ENCODE measurements around the gene RERE.

RERE gene

DNA sequence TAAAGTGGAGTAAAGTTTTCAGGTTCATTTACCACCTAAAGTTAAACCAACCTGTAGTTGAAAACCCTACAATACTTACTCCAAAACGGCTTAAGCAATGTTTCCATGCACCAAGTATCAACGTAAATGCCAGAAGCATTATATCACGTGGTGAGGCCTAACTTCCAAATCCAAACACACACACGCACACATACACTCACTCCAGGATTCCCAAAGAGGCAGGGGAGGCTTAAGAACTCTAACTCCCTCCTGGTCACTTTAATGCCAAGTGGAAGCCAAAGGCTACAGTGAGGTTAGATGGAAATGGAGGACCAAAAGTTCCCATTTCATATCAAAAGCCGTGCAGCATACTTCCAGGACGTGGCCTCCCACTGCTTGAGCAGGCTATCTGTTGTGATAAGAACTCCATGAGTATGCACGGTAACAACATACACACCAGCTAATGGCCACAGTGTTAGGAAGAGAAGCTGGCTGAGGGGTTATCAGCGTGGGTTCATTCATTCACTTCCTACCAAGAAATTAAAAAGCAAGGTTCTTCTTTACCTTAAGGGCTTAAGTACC is 275.4 kb downstream of the RERE start:
- no peak for DNase-seq (ENCODE audit: low spot score)

DNA sequence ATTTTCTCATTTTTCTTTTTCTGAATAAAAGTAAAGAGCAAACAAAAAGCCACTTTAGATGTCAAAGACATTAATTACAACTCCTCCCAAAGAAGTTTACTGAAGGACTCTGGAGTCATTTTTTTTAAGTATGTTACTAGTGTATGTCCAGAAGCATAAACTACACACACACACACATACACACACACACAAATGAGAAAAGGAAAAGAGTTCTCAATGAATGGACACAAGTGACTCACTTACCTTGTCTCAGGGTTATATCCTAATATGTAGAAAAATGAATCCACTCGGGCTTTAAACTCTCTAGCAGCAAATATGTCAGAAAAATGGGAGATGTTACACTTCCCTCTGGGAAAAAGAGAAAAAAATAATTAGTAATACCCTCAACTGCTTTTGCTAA is 276.5 kb downstream of the RERE start:
- no peak for DNase-seq (ENCODE audit: low spot score)

- no peak for DNase-seq (ENCODE audit: low spot score)
Measured at GRCh38 chr1:8540261-8540941, 277.0 kb downstream of the RERE start.

DNA sequence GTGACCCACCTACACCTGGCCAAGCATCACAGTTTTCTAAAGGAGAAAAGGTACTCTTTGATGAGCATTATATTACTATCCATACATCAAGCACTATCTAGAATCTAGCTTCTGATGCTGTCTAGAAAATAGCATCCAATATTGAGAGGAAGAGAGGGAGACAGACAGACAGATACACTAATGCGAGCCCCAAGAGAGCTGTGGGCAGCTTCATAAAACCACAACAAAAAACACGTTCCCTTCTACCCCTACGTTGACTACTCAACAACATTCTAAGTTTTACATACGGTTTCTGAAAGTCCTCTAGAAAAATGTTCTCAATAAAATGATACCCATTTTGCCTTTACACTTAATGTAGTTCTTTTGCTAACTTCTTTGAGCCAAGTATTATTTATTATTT is 277.8 kb downstream of the RERE start:
- DNase-seq (ENCODE audit: low spot score) = no peak

GRCh38 chr1:8538502-8538901 is 278.9 kb downstream of the RERE start:
- no peak for DNase-seq (ENCODE audit: low spot score)

DNA sequence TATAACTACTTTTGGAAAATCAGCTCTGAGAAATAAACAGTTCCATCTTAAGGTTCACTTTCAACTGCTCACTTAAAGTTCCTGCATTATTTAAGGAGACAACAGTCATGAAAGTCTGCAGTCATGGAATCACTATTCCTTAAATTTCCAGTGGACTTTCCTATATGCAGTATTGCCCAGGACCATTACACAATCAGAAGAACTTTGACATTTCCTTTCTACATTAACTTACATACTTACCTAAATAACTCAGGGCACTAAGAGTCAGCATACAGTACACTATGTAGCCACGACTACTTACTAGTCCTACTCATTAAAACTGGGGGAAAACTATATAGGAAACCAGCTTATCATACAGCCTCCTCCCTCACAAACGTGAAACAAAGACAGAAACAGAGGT is 279.4 kb downstream of the RERE start:
- no peak for DNase-seq (ENCODE audit: low spot score)

DNA sequence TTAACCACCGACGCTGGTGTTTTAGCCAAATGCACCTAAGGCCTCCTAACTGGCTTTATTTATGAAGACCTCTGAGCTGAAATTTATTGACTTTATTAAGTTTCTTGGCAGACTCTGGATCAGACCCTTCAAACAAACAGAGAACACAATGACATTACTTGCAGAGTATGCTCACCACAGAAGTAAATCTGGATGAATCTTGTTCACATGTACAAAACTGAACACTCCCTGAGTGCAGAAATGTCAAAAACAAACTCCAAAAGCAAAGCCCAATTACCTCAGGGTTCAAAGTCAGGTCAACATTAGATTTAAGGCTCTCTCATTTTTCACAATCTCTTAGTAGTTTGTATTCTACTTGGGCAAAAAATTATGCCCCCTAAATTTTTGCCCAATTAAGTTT is 280.9 kb downstream of the RERE start:
- DNase-seq (ENCODE audit: low spot score) = no peak

DNA sequence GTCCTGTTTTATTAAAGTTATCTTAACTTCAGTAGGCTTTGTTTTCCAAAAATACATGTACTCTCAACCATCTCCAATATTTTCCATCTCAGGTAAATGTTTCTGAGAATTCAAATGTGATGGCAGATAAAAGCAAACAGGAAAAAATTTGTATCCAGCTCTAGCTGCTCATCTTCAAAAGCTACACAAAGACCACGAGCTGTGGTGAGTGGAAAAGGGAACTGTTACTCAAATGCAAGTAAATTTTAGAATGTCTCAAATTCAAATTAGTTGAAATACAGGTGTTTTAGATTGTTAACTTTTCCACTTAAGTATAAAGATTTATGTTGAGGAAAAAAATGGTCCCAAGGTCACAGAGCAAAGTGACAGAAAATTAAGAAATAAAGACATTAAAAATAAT is 283.5 kb downstream of the RERE start:
- DNase-seq (ENCODE audit: low spot score) = no peak

GRCh38 chr1:8533124-8533523 is 284.3 kb downstream of the RERE start:
- DNase-seq (ENCODE audit: low spot score) = no peak

GRCh38 chr1:8529901-8530300 is 287.5 kb downstream of the RERE start:
- no peak for DNase-seq (ENCODE audit: low spot score)

GRCh38 chr1:8527941-8528340 is 289.5 kb downstream of the RERE start:
- DNase-seq (ENCODE audit: low spot score) = no peak

GRCh38 chr1:8525558-8526275 is 291.7 kb downstream of the RERE start:
- peak; percentile 71 for DNase-seq (ENCODE audit: low spot score)

DNA sequence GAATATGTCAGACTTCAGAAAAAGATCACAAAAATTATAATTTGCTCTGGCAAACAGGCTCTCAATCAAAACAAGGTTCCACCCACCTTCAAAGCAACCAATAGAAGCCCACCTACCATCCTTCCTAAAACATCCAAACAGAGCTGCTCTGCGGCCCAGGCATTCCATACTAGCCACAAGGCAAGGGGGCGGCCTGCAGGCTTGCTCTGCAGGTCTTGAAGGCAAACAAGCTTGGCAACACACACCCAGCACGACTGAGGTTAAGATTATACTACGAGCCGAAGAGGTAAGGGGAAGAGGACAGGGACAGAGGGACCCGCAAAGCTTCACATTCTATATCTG is 292.3 kb downstream of the RERE start:
- DNase-seq (ENCODE audit: low spot score) = no peak

DNA sequence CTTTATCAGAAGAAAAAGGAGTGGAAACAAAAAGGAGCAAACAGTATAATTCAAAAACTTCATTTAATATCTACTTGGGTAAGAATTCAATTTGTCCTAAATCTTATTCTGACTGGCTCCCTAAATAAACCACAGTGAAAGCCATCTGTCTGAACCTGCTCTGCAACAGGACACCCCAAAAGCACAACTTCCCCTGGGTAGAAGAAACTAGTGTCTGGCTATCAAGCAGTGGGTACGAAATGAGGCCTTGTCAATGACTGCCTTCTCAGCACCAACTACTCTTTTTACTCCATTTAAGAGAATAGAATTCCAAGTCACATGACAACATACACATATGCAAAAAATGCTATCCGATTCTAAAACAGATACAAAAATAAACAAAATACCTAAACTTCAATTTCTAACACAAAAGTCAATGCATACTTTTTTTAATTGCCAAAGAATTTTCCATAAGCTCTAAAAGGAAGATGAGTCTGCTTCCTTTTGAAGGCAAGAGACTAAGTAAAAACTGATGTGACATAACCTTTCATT is 292.7 kb downstream of the RERE start:
- DNase-seq (ENCODE audit: low spot score) = no peak

DNA sequence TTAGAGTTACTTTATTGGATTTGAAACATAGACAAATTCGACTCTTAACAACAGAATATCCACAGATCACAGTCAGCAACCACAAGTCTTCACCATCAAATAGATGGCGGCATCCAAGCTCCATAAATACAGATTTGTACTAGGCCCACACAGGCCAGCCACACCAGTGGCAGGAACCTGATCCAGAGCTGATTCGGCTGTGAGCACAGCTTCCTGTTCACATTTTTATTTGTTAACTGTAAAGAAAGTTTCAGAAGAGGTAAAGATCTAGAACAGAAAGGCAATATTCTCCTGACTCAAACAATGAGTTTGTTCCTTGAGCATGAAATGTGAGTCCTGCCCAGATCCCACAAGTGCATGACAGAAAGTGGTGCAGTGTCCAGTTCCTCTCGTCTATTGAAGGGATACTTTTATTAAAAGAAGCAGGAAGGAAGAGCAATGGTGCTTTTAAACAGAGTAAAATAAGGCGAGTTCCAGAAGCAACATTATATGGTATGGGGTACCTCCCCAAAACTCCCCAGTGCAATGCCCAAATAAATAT is 293.7 kb downstream of the RERE start:
- no peak for DNase-seq (ENCODE audit: low spot score)

DNA sequence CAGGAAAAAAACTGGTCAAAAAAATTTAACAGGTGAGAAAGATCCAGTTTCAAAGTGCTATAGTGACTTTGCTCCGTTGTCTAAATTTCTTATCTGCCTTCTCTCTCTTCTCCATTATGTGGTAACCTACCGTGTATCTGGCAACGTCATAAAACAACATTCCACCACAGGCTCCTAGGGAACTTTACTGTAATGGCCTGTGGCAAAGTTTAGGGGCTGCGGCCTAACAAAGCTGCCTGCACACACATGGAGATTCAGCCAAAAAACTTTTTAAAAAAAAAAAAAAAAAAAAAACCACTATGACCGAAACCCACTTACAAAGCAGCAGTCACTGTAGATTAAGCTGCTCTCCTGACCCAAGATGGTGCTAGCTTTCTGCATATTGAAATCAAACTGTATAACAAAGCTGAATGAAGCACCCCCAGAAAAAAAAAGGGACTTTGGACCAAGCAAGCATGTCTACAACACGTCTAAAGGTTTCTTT is 296.9 kb downstream of the RERE start:
- no peak for DNase-seq (ENCODE audit: low spot score)

GRCh38 chr1:8519167-8519566 is 298.3 kb downstream of the RERE start:
- DNase-seq (ENCODE audit: low spot score) = no peak

- DNase-seq (ENCODE audit: low spot score) = no peak
Measured at GRCh38 chr1:8518490-8518801, 299.0 kb downstream of the RERE start.

- no peak for DNase-seq (ENCODE audit: low spot score)
Measured at GRCh38 chr1:8517661-8518489, 299.6 kb downstream of the RERE start.

- no peak for DNase-seq (ENCODE audit: low spot score)
Measured at GRCh38 chr1:8516793-8517556, 300.5 kb downstream of the RERE start.

DNA sequence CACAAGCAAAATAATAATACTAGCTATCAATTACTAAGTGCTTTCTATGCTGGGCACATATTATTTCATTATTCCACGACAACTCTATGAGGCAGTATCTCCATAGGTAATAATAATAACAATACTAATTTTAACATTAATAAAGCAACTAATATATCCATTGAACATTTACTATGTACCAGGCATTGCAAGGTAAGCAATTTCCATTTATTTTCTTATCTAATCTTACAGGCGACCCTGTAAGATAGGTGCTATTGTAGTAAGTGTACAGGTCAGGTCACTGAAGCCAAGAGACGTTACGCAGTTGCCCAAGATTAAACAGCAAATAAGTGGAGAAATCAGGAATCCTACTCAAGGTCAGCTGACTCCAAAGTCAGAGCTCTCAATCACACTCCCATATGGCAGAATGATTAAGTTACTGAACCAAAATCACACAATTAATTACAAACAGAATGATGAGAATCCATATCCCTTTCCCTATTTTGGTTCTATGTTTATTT is 301.1 kb downstream of the RERE start:
- DNase-seq (ENCODE audit: low spot score) = no peak
